T-helper 17 cell (primary cell): ENCODE measurements around the gene SMARCD3. TPM values are rescaled to one million over a fixed set of nuclear protein-coding genes. Genes with fewer than 3 reads are reported as not detected.

Source experiments
- ATAC-seq: fragments of 150-1000 bp; cut with Tn5 transposase; 2 replicates; pipeline ENCODE4 v1.10.0; 2021; ENCODE audit warnings: mild to moderate bottlenecking, moderate library complexity
- DNase-seq, 3 donors: peaks; one replicate each; pipeline versions ENCODE4 v3.0.0 to v3.0.0-alpha.2; 2020 to 2021
- H3K9me3 ChIP-seq: one replicate; pipeline ENCODE4 v1.7.0; 2013; ENCODE audit warnings: low read length, mild to moderate bottlenecking; ENCODE audit not compliant: control insufficient read depth, poor library complexity, severe bottlenecking
- H3K27ac Mint-ChIP-seq: one replicate; pipeline ENCODE4 v1.8.0; 2022; ENCODE audit warnings: mild to moderate bottlenecking, moderate library complexity, mixed read lengths
- H3K27me3 Mint-ChIP-seq: one replicate; pipeline ENCODE4 v1.8.0; 2022; ENCODE audit warnings: mixed read lengths
- H3K36me3 Mint-ChIP-seq: one replicate; pipeline ENCODE4 v1.8.0; 2022; ENCODE audit warnings: low read depth, mixed read lengths
- H3K4me1 Mint-ChIP-seq: one replicate; pipeline ENCODE4 v1.8.0; 2022; ENCODE audit warnings: mild to moderate bottlenecking, mixed read lengths
- H3K4me3 Mint-ChIP-seq: one replicate; pipeline ENCODE4 v1.8.0; 2022; ENCODE audit warnings: mild to moderate bottlenecking, moderate library complexity, mixed read lengths
- total RNA-seq, 4 donors: library from RNA in 2 of 4; stranded (reverse) in 2 of 4; gene quantifications; one replicate each; pipeline ENCODE4 v1.2.3 and lab custom pipeline; 2022 to 2026

Gene SMARCD3
- total RNA-seq, 2 donors from 2014 or later, result 9.8 to 10.7 TPM

GRCh38 chr7:151201344-151201743, 47.1 kb downstream of the SMARCD3 start:
- no peaks in the 10 kb centered on the region for H3K9me3 ChIP-seq
- Mint-ChIP-seq H3K27me3 (no peaks in the 10 kb centered on the region), H3K36me3 (no peaks in the 10 kb centered on the region), H3K4me1 (peaks cover 20% of the 10 kb centered on the region), H3K4me3 (no peak overlapping the region), H3K27ac (peak overlapping the region; percentile 57)
- no peak for DNase-seq
- ATAC-seq, result no peak

GRCh38 chr7:151198945-151199848, 49.3 kb downstream of the SMARCD3 start:
- H3K4me3 Mint-ChIP-seq, result no peak overlapping the region
- ATAC-seq, result no peak
- H3K27ac Mint-ChIP-seq, result no peak overlapping the region
- H3K4me1 Mint-ChIP-seq, result peaks cover 12% of the 10 kb centered on the region
- DNase-seq, result no peak
- H3K9me3 ChIP-seq, result no peaks in the 10 kb centered on the region
- no peaks in the 10 kb centered on the region for H3K27me3 Mint-ChIP-seq
- no peaks in the 10 kb centered on the region for H3K36me3 Mint-ChIP-seq

GRCh38 chr7:151197932-151198331, 50.6 kb downstream of the SMARCD3 start:
- H3K27ac Mint-ChIP-seq, result no peak overlapping the region
- no peak overlapping the region for H3K4me3 Mint-ChIP-seq
- no peaks in the 10 kb centered on the region for H3K36me3 Mint-ChIP-seq
- H3K9me3 ChIP-seq, result no peaks in the 10 kb centered on the region
- peaks cover 21% of the 10 kb centered on the region for H3K4me1 Mint-ChIP-seq
- ATAC-seq, result no peak
- H3K27me3 Mint-ChIP-seq, result no peaks in the 10 kb centered on the region
- no peak for DNase-seq

GRCh38 chr7:151195616-151196450, 52.7 kb downstream of the SMARCD3 start:
- H3K4me1 Mint-ChIP-seq, result peaks cover 18% of the 10 kb centered on the region
- no peaks in the 10 kb centered on the region for H3K27me3 Mint-ChIP-seq
- H3K36me3 Mint-ChIP-seq, result no peaks in the 10 kb centered on the region
- ATAC-seq (no peak), DNase-seq (no peak)
- no peak overlapping the region for H3K4me3 Mint-ChIP-seq
- H3K27ac Mint-ChIP-seq, result no peak overlapping the region
- no peaks in the 10 kb centered on the region for H3K9me3 ChIP-seq

GRCh38 chr7:151194188-151194587, 54.3 kb downstream of the SMARCD3 start:
- Mint-ChIP-seq H3K27ac (peak overlapping the region; percentile 80), H3K27me3 (no peaks in the 10 kb centered on the region), H3K4me3 (no peak overlapping the region), H3K4me1 (peaks cover 23% of the 10 kb centered on the region), H3K36me3 (no peaks in the 10 kb centered on the region)
- ATAC-seq (peak; percentile 67), DNase-seq (no peak)
- no peaks in the 10 kb centered on the region for H3K9me3 ChIP-seq

- H3K4me1 Mint-ChIP-seq, result peaks cover 25% of the 10 kb centered on the region
- no peaks in the 10 kb centered on the region for H3K9me3 ChIP-seq
- H3K4me3 Mint-ChIP-seq, result peak overlapping the region; percentile 31
- H3K27me3 Mint-ChIP-seq, result no peaks in the 10 kb centered on the region
- peak overlapping the region; percentile 80 for H3K27ac Mint-ChIP-seq
- no peaks in the 10 kb centered on the region for H3K36me3 Mint-ChIP-seq
- ATAC-seq, result no peak
- no peak for DNase-seq
These were observed 55.1 kb downstream of the SMARCD3 start for GRCh38 chr7:151193203-151193978.

GRCh38 chr7:151192002-151192539, 56.4 kb downstream of the SMARCD3 start:
- Mint-ChIP-seq H3K4me3 (no peak overlapping the region), H3K27ac (no peak overlapping the region), H3K27me3 (no peaks in the 10 kb centered on the region), H3K36me3 (no peaks in the 10 kb centered on the region), H3K4me1 (peaks cover 25% of the 10 kb centered on the region)
- no peaks in the 10 kb centered on the region for H3K9me3 ChIP-seq
- ATAC-seq, result no peak
- DNase-seq, result no peak

GRCh38 chr7:151191544-151191943, 57.0 kb downstream of the SMARCD3 start:
- H3K9me3 ChIP-seq, result no peaks in the 10 kb centered on the region
- ATAC-seq, result no peak
- Mint-ChIP-seq H3K27ac (no peak overlapping the region), H3K4me3 (no peak overlapping the region), H3K4me1 (peaks cover 25% of the 10 kb centered on the region), H3K27me3 (no peaks in the 10 kb centered on the region), H3K36me3 (no peaks in the 10 kb centered on the region)
- no peak for DNase-seq

- no peaks in the 10 kb centered on the region for H3K27me3 Mint-ChIP-seq
- H3K4me3 Mint-ChIP-seq, result no peak overlapping the region
- H3K4me1 Mint-ChIP-seq, result peaks cover 14% of the 10 kb centered on the region
- H3K9me3 ChIP-seq, result no peaks in the 10 kb centered on the region
- H3K36me3 Mint-ChIP-seq, result no peaks in the 10 kb centered on the region
- no peak overlapping the region for H3K27ac Mint-ChIP-seq
- no peak for ATAC-seq
- DNase-seq, result no peak
These were observed 59.5 kb downstream of the SMARCD3 start for GRCh38 chr7:151189038-151189437.

Other genes with a start within 250 kb of the SMARCD3 start
- 10 to 100 TPM in 1 of 2 donors, 1 to 10 TPM in 1; 5.3 to 12.2 TPM for gene ATG9B, start 224.2 kb downstream of the SMARCD3 start, total RNA-seq
- gene ABCB8, start 220.2 kb downstream of the SMARCD3 start, total RNA-seq, result 10 to 100 TPM; 47.7 to 60.1 TPM
- gene ASIC3, start 200.2 kb downstream of the SMARCD3 start, total RNA-seq, result 1 to 10 TPM; 6.7 to 9.1 TPM
- 1 to 10 TPM; 4.7 TPM for gene CDK5, start 190.8 kb downstream of the SMARCD3 start, total RNA-seq
- gene SLC4A2, start 189.1 kb downstream of the SMARCD3 start, total RNA-seq, result 10 to 100 TPM; 48.9 to 61.3 TPM
- gene FASTK, start 167.9 kb downstream of the SMARCD3 start, total RNA-seq, result 10 to 100 TPM; 67.7 to 82.2 TPM
- gene TMUB1, start 165.2 kb downstream of the SMARCD3 start, total RNA-seq, result 10 to 100 TPM; 46.6 to 52.4 TPM
- gene AGAP3, start 162.2 kb downstream of the SMARCD3 start, total RNA-seq, result 10 to 100 TPM; 45.6 to 53.0 TPM
- gene GBX1, start 81.0 kb downstream of the SMARCD3 start, total RNA-seq, result not detected
- not detected for gene ASB10, start 61.4 kb downstream of the SMARCD3 start, total RNA-seq
- 1 to 10 TPM; 1.0 to 4.1 TPM for gene H2BK1, start 38.2 kb downstream of the SMARCD3 start, total RNA-seq
- gene ABCF2, start 21.5 kb downstream of the SMARCD3 start, total RNA-seq, result 10 to 100 TPM; 24.2 to 26.7 TPM
- gene CHPF2, start 16.2 kb downstream of the SMARCD3 start, total RNA-seq, result 10 to 100 TPM; 39.4 to 41.6 TPM
- gene NUB1, start 93.1 kb upstream of the SMARCD3 start, total RNA-seq, result 10 to 100 TPM; 71.9 to 87.2 TPM
- 10 to 100 TPM in 1 of 2 donors, 1 to 10 TPM in 1; 9.7 to 24.4 TPM for gene WDR86, start 161.3 kb upstream of the SMARCD3 start, total RNA-seq
- gene CRYGN, start 191.4 kb upstream of the SMARCD3 start, total RNA-seq, result under 1 TPM in 1 of 2 donors, not detected in 1; 0.99 TPM